Measurements from ENCODE around the gene ADAMTS2.

The ADAMTS2 gene

GRCh38 chr5:179373101-179373934, 28.1 kb upstream of the ADAMTS2 start:
- in situ Hi-C loops (cut with MboI; ENCODE audit: low sequenced_read_pairs): no loop called here

- in situ Hi-C loops (cut with MboI; ENCODE audit: low sequenced_read_pairs): no loop called here
Measured at GRCh38 chr5:179371681-179372680, 26.7 kb upstream of the ADAMTS2 start.

- in situ Hi-C loops (cut with MboI; ENCODE audit: low sequenced_read_pairs): no loop called here
Measured at GRCh38 chr5:179371121-179371510, 25.9 kb upstream of the ADAMTS2 start.

GRCh38 chr5:179370490-179371120, 25.3 kb upstream of the ADAMTS2 start:
- in situ Hi-C loops (cut with MboI; ENCODE audit: low sequenced_read_pairs): no loop called here

- in situ Hi-C loops (cut with MboI; ENCODE audit: low sequenced_read_pairs): no loop called here
Measured at GRCh38 chr5:179369530-179369884, 24.2 kb upstream of the ADAMTS2 start.

GRCh38 chr5:179368806-179369529, 23.7 kb upstream of the ADAMTS2 start:
- in situ Hi-C loops (cut with MboI; ENCODE audit: low sequenced_read_pairs): no loop called here

GRCh38 chr5:179368126-179368805, 23.0 kb upstream of the ADAMTS2 start:
- in situ Hi-C loops (cut with MboI; ENCODE audit: low sequenced_read_pairs): no loop called here

GRCh38 chr5:179367491-179367890, 22.2 kb upstream of the ADAMTS2 start:
- in situ Hi-C loops (cut with MboI; ENCODE audit: low sequenced_read_pairs): no loop called here

GRCh38 chr5:179362355-179362754, 17.1 kb upstream of the ADAMTS2 start:
- in situ Hi-C loops (cut with MboI; ENCODE audit: low sequenced_read_pairs): no loop called here

- in situ Hi-C loops (cut with MboI; ENCODE audit: low sequenced_read_pairs): no loop called here
Measured at GRCh38 chr5:179361037-179361603, 15.9 kb upstream of the ADAMTS2 start.

- in situ Hi-C loops (cut with MboI; ENCODE audit: low sequenced_read_pairs): no loop called here
Measured at GRCh38 chr5:179357031-179357430, 11.8 kb upstream of the ADAMTS2 start.

- in situ Hi-C loops (cut with MboI; ENCODE audit: low sequenced_read_pairs): no loop called here
Measured at GRCh38 chr5:179355976-179356974, 11.0 kb upstream of the ADAMTS2 start.

- in situ Hi-C loops (cut with MboI; ENCODE audit: low sequenced_read_pairs): no loop called here
Measured at GRCh38 chr5:179354305-179354882, 9.1 kb upstream of the ADAMTS2 start.

GRCh38 chr5:179348843-179349242, 3.6 kb upstream of the ADAMTS2 start:
- in situ Hi-C loops (cut with MboI; ENCODE audit: low sequenced_read_pairs): no loop called here

- in situ Hi-C loops (cut with MboI; ENCODE audit: low sequenced_read_pairs): no loop called here
Measured at GRCh38 chr5:179348011-179348530, 2.8 kb upstream of the ADAMTS2 start.

GRCh38 chr5:179347581-179347980, 2.3 kb upstream of the ADAMTS2 start:
- in situ Hi-C loops (cut with MboI; ENCODE audit: low sequenced_read_pairs): no loop called here

GRCh38 chr5:179346875-179347274, 1.6 kb upstream of the ADAMTS2 start:
- in situ Hi-C loops (cut with MboI; ENCODE audit: low sequenced_read_pairs): no loop called here

GRCh38 chr5:179346401-179346800, 1.1 kb upstream of the ADAMTS2 start:
- in situ Hi-C loops (cut with MboI; ENCODE audit: low sequenced_read_pairs): no loop called here

All from hTERT RPE-1 (cell line).